ENCODE results near the gene MEF2B.
"Not testable (repeated sequence)": the region's sequence is repeated elsewhere in the genome, so short reads cannot be mapped to it uniquely, and the experiment has no call there.

The MEF2B gene

GRCh38 chr19:19192910-19193423 is 22.9 kb upstream of the MEF2B start:
- peak in 1 of 2 donors; percentile 15 for DNase-seq

DNA sequence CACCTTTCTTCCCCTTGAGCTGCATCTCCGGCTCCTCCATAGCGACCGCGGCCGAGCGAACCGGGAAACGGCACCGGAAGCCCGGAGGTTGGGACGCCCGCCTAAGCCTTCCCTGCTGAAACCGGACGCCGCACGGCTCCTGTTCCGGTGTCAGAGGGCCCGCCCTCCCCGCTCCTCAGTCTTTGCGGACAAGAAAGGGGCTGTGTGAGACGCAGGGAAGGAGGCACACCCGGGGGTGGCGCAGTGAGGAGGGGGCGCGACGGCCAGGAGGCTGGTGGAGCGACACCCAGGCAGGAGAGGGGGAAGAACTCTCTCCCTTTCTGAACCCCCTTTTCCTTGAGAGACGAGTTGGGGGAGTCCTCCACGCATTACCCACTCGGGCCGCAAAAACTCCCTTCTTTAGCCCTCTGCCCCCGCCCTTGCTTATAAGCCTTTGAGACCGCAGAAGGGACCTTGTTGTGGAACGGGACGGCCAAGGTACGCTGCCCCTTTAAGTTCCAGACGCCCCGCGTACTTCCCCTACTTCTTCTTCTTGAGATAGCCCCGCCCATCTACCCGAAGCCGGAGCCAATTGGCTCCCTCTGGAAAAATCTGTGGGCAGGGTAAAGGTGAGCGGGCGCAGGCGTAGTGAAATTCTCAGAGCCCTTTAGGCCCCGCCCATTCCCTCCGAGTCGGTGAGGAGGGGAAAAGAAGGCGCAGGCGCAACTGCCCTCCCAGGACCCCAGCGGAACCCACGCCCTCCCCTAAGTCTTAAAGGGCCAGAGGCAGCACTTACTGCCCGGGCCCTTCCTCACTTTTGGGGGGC is 22.2 kb upstream of the MEF2B start, which contains the start of the genes BORCS8 and RFXANK:
BORCS8 (minus strand) TSS at position 75 of the 805 bp plus-strand sequence; CDS start at position 40, 35 bp downstream.
RFXANK (plus strand) TSS at position 181 of the 805 bp plus-strand sequence. CDS start 1,689 bp downstream, outside the sequence.
- DNase-seq, result peak; percentile 98 to 99

- no peak for DNase-seq
Measured at GRCh38 chr19:19191768-19192077, 21.7 kb upstream of the MEF2B start.

GRCh38 chr19:19186742-19187141 is 16.7 kb upstream of the MEF2B start:
- no peak for DNase-seq

- DNase-seq, result peak; percentile 64 to 68
Measured at GRCh38 chr19:19185853-19186740, 16.0 kb upstream of the MEF2B start.

DNA sequence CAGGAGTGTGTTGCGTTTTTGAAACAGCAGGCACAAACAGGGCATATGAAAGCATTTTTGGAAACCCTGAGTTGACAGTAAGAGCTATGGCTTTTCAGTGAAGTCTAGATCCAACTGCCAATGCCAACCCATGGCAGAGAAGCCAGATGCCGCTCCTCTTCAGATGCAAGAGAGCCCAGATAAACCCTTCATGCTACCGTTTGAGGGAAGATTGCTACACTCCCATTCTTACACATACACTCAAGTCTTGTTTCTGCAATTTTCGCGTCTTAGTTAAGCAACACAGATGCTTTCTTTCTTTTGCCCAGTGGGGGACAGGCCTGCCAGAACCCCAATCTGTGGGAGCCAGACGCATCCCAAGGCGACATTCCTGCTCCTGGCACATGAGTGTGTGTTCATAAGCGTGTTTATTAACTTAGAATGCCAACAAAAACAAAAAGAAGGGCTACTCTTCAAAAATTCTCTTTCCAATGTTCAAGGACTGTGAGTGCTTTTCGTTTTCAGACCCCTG is 11.5 kb upstream of the MEF2B start:
- no peak for DNase-seq

DNA sequence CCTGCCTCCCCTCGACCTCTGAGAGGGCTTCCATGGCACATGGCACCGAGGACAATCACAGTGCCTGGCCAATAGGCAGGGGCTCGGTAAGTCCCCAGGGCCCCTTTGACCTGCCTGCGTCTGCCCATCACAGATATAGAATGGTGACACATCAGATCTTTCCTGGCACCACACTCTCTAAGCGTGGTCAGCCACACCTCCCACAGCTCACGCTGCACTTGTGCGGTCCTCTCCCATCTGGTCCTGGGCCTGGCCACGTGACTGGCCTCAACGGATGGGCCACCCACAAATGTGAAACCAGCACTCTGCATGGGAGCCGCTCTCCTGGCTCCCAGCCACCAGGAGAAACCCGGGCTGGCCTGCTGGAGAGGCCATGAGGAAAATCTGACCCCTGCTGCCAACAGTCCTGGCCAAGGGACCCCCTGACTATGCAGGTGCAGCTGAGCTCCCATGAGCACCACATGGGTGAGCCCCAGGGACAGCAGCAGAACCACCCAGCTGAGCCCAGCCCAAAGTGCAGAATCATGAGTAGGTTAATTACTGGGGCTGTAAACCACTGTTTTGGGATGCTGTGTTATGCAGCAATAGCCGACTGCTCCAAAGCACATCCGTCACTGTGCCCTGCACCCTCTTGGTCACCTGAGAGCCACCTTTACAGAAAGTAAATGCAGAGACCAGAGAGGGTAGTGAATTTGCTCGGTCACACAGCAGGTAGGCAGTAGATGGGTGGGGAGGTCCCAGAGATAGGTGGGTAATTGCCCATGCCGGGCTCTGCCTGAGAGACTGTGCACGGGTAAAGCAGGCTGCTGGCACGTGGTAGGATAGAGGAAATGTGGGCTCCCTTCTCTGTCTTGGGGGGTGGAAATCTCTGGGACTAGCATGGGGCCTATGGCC is 9.7 kb upstream of the MEF2B start:
- no peak for DNase-seq

- no peak for DNase-seq
Measured at GRCh38 chr19:19176950-19177349, 6.9 kb upstream of the MEF2B start.

- DNase-seq, result not testable (repeated sequence)
Measured at GRCh38 chr19:19173243-19173642, 3.2 kb upstream of the MEF2B start.

GRCh38 chr19:19171821-19172532 is 1.9 kb upstream of the MEF2B start:
- no peak for DNase-seq

DNA sequence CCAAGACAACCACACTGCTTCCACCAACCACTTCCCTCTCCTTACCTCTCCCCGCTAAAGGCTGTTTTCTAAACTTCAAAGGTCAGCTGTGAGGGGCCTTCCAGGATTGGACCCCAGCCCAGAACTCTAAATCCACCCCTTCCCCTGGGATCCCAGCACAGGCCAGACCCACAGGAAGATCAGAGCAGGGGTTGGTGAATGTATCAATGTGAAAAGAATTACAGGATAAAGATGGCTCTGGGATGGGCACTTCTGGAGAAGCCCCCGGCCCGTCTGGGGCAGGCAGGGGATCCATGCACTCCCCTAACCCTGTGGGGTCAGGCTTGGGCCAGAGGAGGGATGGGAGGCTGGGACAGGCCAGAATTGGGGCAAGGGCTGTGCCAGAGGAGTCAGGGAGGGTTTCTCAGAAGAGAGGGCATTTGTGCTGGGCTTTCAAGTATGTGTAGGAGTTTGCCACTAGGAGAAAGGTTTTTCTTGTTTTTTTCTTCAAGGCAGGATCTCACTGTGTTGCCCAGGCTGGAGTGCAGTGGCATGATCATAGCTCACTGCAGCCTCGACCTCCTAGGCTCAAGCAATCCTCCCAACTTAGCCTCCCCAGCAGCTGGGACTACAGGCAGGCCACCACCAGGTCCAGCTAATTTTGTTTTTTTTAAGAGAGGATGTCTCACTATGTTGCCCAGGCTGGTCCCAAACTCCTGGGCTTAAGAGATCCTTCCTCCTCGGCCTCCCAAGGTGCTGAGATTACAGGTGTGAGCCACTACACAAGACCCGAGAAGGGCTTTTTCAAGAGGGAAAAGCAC is 1.0 kb upstream of the MEF2B start:
- no peak for DNase-seq

DNA sequence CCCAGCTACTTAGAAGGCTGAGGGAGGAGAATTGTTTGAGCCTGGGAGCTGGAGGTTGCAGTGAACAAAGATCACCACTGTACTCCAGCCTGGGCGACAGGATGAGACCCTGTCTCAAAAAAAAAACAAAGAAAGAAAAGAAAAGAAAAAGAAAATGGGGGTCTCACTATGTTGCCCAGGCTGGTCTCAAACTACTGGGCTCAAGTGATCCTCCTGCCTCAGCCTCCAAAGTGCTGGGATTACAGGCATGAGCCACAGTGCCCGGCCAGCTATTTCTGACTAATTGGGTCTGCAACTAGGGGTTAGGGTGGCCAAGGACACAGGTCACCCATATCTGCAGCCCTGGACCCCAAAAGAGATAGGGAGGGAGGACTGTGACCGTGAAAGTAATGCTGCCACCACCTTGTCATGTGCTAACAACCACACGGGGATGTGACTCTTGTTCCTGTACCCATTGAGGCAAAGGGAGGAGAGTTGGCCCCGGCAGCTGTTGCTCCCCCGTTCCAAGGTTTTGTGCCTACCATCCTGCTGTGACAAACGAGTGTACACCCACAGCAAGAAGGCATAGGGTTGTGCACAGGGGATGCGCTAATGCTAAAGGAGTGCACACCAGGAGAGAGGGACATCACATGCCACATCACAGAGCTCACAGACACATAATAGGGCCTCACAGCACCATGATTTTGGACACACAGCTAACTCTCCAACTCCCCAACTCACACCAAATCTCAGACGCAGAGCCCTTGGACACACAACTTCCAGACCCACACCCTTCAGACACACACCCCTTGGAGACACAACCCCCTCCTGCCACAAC is 619 bp downstream of the MEF2B start:
- DNase-seq, result no peak

GRCh38 chr19:19167612-19168011 is 2.5 kb downstream of the MEF2B start:
- no peak for DNase-seq

DNA sequence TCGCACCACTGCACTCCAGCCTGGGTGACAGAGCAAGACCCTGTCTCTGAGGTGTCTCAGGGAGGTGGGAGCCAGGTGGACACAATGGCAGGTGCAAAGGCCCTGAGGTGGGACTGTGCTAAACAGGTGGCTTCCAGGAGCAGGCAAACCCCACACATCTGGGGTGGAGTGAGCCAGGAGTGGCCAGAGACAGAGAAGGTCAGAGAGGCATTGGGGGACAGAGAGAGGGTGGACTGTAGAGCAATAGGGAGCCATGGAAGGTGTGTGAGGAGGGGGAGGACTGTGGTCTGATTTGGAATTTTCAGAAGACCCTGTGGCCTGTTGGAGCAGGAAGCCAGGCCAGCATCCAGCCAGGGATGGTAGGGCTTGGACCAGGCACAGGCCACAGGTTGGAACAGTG is 4.7 kb downstream of the MEF2B start:
- no peak for DNase-seq

GRCh38 chr19:19162495-19162894 is 7.6 kb downstream of the MEF2B start:
- no peak for DNase-seq

DNA sequence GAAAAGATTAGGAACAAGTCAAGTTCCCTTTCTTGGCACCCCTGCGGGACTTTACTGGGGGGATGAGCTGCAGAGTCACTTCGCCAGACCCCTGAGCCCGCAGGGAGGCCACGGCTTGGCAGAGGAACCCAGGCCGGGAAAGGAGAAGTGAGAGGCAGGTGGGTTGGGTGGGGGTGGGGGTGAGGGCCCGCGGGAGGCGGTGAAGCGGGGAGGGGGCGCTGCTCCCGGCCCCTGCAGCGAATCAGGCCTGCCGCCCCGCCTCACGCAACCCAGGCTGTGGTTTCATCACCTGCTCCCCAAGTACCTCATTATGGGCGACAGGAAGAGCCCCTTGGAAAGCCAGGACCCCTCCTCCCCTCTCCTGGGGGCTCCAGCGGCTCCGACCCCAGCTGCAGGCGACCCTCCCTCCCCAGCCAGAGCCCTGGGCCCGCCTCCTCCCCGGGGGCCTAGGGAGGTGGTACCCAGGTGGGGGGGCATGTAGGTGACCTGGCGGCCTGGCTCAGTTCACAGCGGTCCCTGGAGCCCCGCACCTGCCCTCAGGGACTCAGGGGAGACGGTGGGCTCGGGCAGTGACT is 9.5 kb downstream of the MEF2B start:
- DNase-seq, result no peak

DNA sequence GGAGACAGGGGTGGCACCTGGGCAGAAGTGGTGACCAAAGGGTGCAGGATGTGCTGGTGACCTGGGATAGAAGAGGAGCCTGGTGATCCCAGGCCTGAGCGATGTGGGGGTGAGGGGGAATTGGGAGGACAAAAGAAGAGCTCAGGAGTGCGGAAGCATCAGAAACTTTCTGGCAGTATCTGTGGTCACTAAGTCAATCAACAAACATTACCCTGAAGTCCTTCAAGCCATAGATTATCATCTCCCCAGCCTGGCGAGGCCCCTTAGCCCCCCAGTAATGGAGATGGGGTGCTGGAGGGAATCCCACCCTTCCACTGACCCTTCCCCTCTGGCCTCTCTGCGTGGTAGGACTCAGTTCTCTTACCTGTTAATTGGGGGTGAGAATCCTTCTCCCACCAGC is 10.5 kb downstream of the MEF2B start:
- no peak for DNase-seq

GRCh38 chr19:19157808-19158207 is 12.3 kb downstream of the MEF2B start:
- DNase-seq, result no peak

GRCh38 chr19:19155495-19156219 is 14.4 kb downstream of the MEF2B start:
- no peak for DNase-seq

Measured in activated CD4-positive, alpha-beta T cell treated with anti-CD3 and anti-CD28 coated beads for 4 hours (primary cell).